Psoas muscle (tissue), 8 donors: ENCODE data around the gene KIAA1210. TPM values are rescaled to one million over a fixed set of nuclear protein-coding genes. Genes with fewer than 3 reads are reported as not detected.

Experiments
- ATAC-seq, 4 donors: fragments of 200-7000 bp; cut with Tn5 transposase; one replicate each; pipeline ENCODE4 v1.9.1; 2020; ENCODE audit warnings: moderate library complexity in 3 of 4, mild to moderate bottlenecking in 2 of 4
- DNase-seq, 2 donors: peaks; one replicate each; pipeline ENCODE4 v3.0.0-alpha.2; 2020
- H3K27ac ChIP-seq: fragments of 200-600 bp; one replicate; pipeline ENCODE4 v1.8.0; 2022
- H3K27me3 ChIP-seq, 3 donors: fragments of 200-600 bp in 1 of 3; one replicate each; pipeline versions ENCODE4 v1.6.1 to v1.8.0; 2013 to 2022; ENCODE audit warnings: low read length in 2 of 3, mild to moderate bottlenecking in 2 of 3, moderate library complexity in 1 of 3; ENCODE audit not compliant: insufficient read depth in 3 of 3
- H3K36me3 ChIP-seq, 2 donors: fragments of 200-600 bp in 1 of 2; one replicate each; pipeline versions ENCODE4 v1.6.1 to v1.8.0; 2013 to 2022; ENCODE audit warnings: low read depth in 1 of 2, mild to moderate bottlenecking in 1 of 2, moderate library complexity in 1 of 2; ENCODE audit not compliant: insufficient read depth in 1 of 2
- H3K4me1 ChIP-seq: fragments of 200-600 bp; one replicate; pipeline ENCODE4 v1.8.0; 2022
- H3K4me3 ChIP-seq: fragments of 200-600 bp; one replicate; pipeline ENCODE4 v1.8.0; 2022; ENCODE audit warnings: mild to moderate bottlenecking
- H3K9me3 ChIP-seq: fragments of 200-600 bp; one replicate; pipeline ENCODE4 v1.8.0; 2022
- CTCF ChIP-seq: fragments of 200-600 bp; IDR thresholded peaks from one replicate; pipeline ENCODE4 v1.8.0; 2022; ENCODE audit warnings: antibody characterized with exemption
- WGBS, 3 donors: extraction: QIAGEN DNeasy Blood & Tissue Kit; methylation state at CpG; one replicate each; pipeline versions ENCODE4 v1.1.6 to v1.1.7; 2013; 5-methylcytosine and 5-hydroxymethylcytosine counted together
- intact Hi-C, 2 donors: fragments of 100-400 bp; cut with DNase I; formaldehyde crosslinking; loops; one replicate each; pipeline versions ENCODE4 v1.11.0 to v1.14.2; 2022
- polyA plus RNA-seq, 3 donors: library from polyadenylated mRNA; stranded (reverse); fragments of 200-250 nt; gene quantifications; one replicate each; pipeline ENCODE4 v1.2.3, GENCODE V29; 2013
- total RNA-seq, 4 donors: library from RNA; stranded (reverse); fragmentation: NEBNext Ultra II Directional in 2 of 4; extraction: Animal tissue kit (Norgen Biotek cat#: 25700) in 2 of 4; gene quantifications; one replicate each; pipeline versions ENCODE4 v1.2.1 to v1.2.4, GENCODE V29; 2021 to 2023
- donor health status: healthy with polysubstance abuse.
- donor health status: DM: no; HTN: no; CAD: no; lungs with moderate emphysema.
- donor health status: Bipolar disorder and iron deficiency.
- donor health status: healthy.
- donor health status: DM: yes; HTN: yes; CAD: no.
- donor health status: DM: no; HTN: no; CAD: no.
- donor health status: DM: no; HTN: no; CAD: no.
- donor health status: DM: yes; HTN: yes; CAD: no.

Gene KIAA1210
- total and polyA plus RNA-seq, 7 donors: not detected

- no peak for DNase-seq
- no peak for ATAC-seq
- no peaks in the 10 kb centered on the region for H3K4me1 ChIP-seq
- no peaks in the 10 kb centered on the region for H3K36me3 ChIP-seq
- H3K27ac ChIP-seq: no peak overlapping the region
- no peak overlapping the region for H3K4me3 ChIP-seq
- no peak for TF ChIP-seq CTCF
- WGBS, 3 donors: 74 to 88% (median 87%) methylated on average over 4 to 5 of the region's 5 CpGs
- H3K27me3 ChIP-seq: peaks cover 0 to 9% (median 0%) of the 10 kb centered on the region in 3 donors
- intact Hi-C loops: no loop called here
- no peaks in the 10 kb centered on the region for H3K9me3 ChIP-seq
Observed at GRCh38 chrX:119132961-119133360, 5.3 kb upstream of the KIAA1210 start.

- peaks cover 0 to 9% (median 0%) of the 10 kb centered on the region in 3 donors for H3K27me3 ChIP-seq
- H3K4me1 ChIP-seq: no peaks in the 10 kb centered on the region
- no peak for TF ChIP-seq CTCF
- no peaks in the 10 kb centered on the region for H3K9me3 ChIP-seq
- DNase-seq (no peak), ATAC-seq (no peak)
- H3K4me3 ChIP-seq: no peak overlapping the region
- H3K27ac ChIP-seq: no peak overlapping the region
- H3K36me3 ChIP-seq: no peaks in the 10 kb centered on the region
- WGBS, 3 donors: 25 to 68% (median 39%) methylated on average over 2 of the region's 2 CpGs
- intact Hi-C loops: no loop called here
Observed at GRCh38 chrX:119132316-119132715, 4.7 kb upstream of the KIAA1210 start.

- DNase-seq: no peak
- Histone ChIP-seq H3K9me3 (no peaks in the 10 kb centered on the region), H3K4me3 (no peak overlapping the region), H3K4me1 (no peaks in the 10 kb centered on the region), H3K36me3 (no peaks in the 10 kb centered on the region), H3K27me3 (no peaks in the 10 kb centered on the region), H3K27ac (no peak overlapping the region)
- intact Hi-C loops: no loop called here
- no peak for ATAC-seq
- WGBS, 3 donors: 80 to 87% (median 81%) methylated on average over 2 of the region's 2 CpGs
- no peak for TF ChIP-seq CTCF
Observed at GRCh38 chrX:119130911-119131310, 3.3 kb upstream of the KIAA1210 start.

- DNase-seq: no peak
- no peak for ATAC-seq
- H3K27me3 ChIP-seq: no peaks in the 10 kb centered on the region
- no peaks in the 10 kb centered on the region for H3K36me3 ChIP-seq
- WGBS, 3 donors: 80 to 88% (median 82%) methylated on average over 1 of the region's 1 CpG
- no peaks in the 10 kb centered on the region for H3K9me3 ChIP-seq
- no peak for TF ChIP-seq CTCF
- intact Hi-C loops: no loop called here
- H3K4me1 ChIP-seq: no peaks in the 10 kb centered on the region
- no peak overlapping the region for H3K4me3 ChIP-seq
- H3K27ac ChIP-seq: no peak overlapping the region
Observed at GRCh38 chrX:119121341-119121740, 6.3 kb downstream of the KIAA1210 start.

- ATAC-seq (no peak), DNase-seq (peak; percentile 43 to 57)
- H3K27me3 ChIP-seq: no peaks in the 10 kb centered on the region
- H3K4me3 ChIP-seq: no peak overlapping the region
- H3K4me1 ChIP-seq: no peaks in the 10 kb centered on the region
- WGBS, 3 donors: 13 to 16% (median 14%) methylated on average over 6 of the region's 6 CpGs
- intact Hi-C loops: no loop called here
- H3K36me3 ChIP-seq: no peaks in the 10 kb centered on the region
- H3K9me3 ChIP-seq: no peaks in the 10 kb centered on the region
- TF ChIP-seq CTCF: peak; percentile 58
- H3K27ac ChIP-seq: no peak overlapping the region
Observed at GRCh38 chrX:119118780-119119395, 8.7 kb downstream of the KIAA1210 start.
